ENCODE measurements around the gene LEF1. TPM values are rescaled to one million over a fixed set of nuclear protein-coding genes. Genes with fewer than 3 reads are reported as not detected.

The LEF1 gene
- polyA plus RNA-seq, 1 experiment = 2.7 TPM

DNA sequence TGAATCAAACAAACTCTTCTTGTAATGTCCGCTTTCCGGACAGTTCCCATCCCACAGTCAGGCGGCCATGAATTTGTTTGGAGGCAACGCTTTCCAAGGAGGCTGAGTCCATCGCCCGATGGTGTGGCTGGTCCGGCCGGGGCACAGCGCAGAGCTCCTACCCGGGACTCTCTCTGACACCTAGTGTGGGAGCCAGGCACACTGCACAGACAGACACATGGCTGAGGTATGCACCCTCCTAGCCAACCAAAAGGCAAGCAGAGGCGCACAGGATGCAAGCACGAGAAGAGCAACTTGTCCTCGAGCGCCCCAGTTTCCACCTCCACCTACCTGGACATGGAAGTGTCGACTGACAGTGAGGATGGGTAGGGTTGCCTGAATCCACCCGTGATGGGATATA is 87.5 kb downstream of the LEF1 start:
- Histone ChIP-seq H3K36me3 (ENCODE audit: control insufficient read depth, insufficient read depth, low read length) (no peaks in the 10 kb centered on the region), H3K4me3 (ENCODE audit: low read depth, low read length) (no peak overlapping the region), H3K27me3 (ENCODE audit: control insufficient read depth, insufficient read depth, low read length) (no peaks in the 10 kb centered on the region)
- ChIA-PET CTCF (no interaction called here), POLR2A (no interaction called here)
- no peak for DNase-seq (ENCODE audit: low read depth)
- TF ChIP-seq, protein P1, sequence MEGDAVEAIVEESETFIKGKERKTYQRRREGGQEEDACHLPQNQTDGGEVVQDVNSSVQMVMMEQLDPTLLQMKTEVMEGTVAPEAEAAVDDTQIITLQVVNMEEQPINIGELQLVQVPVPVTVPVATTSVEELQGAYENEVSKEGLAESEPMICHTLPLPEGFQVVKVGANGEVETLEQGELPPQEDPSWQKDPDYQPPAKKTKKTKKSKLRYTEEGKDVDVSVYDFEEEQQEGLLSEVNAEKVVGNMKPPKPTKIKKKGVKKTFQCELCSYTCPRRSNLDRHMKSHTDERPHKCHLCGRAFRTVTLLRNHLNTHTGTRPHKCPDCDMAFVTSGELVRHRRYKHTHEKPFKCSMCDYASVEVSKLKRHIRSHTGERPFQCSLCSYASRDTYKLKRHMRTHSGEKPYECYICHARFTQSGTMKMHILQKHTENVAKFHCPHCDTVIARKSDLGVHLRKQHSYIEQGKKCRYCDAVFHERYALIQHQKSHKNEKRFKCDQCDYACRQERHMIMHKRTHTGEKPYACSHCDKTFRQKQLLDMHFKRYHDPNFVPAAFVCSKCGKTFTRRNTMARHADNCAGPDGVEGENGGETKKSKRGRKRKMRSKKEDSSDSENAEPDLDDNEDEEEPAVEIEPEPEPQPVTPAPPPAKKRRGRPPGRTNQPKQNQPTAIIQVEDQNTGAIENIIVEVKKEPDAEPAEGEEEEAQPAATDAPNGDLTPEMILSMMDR (IDR thresholded peaks at IDR 0.05; ENCODE audit: insufficient read depth, low read depth, low read length) = no peak

DNA sequence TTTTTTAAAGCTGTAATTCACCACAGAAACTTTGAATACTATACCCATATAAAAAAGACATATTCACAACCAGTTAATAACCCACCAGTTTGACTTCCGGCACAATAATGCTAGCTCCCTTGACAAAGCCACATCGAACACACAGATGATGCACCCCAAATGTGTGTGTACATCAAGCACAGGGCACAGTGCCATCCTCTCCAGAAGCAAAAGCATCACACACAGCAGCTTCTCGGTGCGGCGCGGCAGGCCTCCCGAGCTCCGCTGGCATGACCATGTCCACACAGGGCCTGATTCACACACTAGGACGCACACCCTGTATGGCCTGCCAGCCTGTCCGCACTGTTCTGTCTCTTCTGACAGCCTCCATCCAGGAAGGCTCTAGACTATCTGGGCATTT is 88.0 kb downstream of the LEF1 start:
- Histone ChIP-seq H3K36me3 (ENCODE audit: control insufficient read depth, insufficient read depth, low read length) (no peaks in the 10 kb centered on the region), H3K27me3 (ENCODE audit: control insufficient read depth, insufficient read depth, low read length) (no peaks in the 10 kb centered on the region), H3K4me3 (ENCODE audit: low read depth, low read length) (no peak overlapping the region)
- ChIA-PET POLR2A (no interaction called here), CTCF (no interaction called here)
- TF ChIP-seq, protein P1 (IDR thresholded peaks at IDR 0.05; ENCODE audit: insufficient read depth, low read depth, low read length) = no peak
- no peak for DNase-seq (ENCODE audit: low read depth)

DNA sequence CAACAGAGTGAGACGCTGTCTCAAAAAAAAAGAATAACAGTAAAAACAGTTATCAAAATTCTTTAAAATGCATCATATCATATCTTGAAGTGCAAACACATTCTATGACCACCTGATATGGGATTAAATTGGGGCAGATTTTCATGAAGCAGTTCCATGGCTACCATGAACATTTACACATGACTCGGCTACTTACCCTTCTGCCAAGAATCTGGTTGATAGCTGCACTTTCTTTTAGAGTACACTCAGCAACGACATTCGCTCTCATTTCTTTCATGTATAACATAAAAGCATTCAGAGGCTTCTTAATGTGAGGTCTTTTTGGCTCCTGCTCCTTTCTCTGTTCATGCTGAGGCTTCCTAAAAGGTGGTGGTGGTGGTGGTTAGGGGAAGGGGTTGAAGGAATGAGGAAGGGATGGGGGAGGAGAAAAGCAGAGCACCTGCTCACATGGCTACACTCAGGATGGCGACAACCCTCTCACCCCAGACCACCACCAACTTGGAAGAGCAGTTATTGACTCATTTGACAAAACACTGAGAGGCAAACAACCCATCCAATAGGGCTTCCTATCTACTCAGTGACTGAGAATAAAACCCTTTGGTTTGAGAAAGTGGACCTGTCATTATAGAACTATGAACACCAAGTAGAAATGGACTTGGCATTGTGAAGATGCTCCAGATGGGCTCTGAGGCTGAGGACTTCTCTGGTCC is 90.6 kb downstream of the LEF1 start:
- Histone ChIP-seq H3K4me3 (ENCODE audit: low read depth, low read length) (no peak overlapping the region), H3K27me3 (ENCODE audit: control insufficient read depth, insufficient read depth, low read length) (no peaks in the 10 kb centered on the region), H3K36me3 (ENCODE audit: control insufficient read depth, insufficient read depth, low read length) (no peaks in the 10 kb centered on the region)
- TF ChIP-seq, protein P1 (IDR thresholded peaks at IDR 0.05; ENCODE audit: insufficient read depth, low read depth, low read length) = no peak
- CTCF ChIA-PET = interaction anchor here (1.1 to 1.3 kb wide), 2 partner anchors 15 to 17 kb away, joined by 3 to 4 read pairs; no protein-coding TSS in a partner anchor
- no peak for DNase-seq (ENCODE audit: low read depth)
- POLR2A ChIA-PET = no interaction called here

DNA sequence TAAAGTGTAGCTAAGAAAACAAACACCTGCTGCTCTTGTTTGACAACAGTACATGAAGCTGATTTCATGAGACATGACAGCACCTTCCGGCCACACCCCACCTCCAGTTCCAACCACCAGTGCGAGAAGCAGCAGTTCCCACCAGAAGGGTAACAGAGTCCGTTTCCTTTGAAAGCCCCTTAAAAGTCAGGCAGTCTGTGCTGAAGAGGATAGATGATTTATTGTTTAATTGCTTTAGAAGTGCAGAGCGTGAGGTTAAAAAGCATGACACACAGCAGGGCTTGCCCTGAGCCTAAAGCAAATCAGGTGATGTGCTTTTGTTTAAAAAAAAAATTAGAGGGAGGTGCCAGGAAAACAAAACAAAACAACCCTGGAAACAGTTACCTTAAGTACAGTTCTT is 96.4 kb downstream of the LEF1 start:
- CTCF ChIA-PET = interaction anchor here (0.7 kb wide), 2 partner anchors 129 to 292 kb away, joined by 4 to 5 read pairs; no protein-coding TSS in a partner anchor
- TF ChIP-seq, protein P1 (IDR thresholded peaks at IDR 0.05; ENCODE audit: insufficient read depth, low read depth, low read length) = no peak
- no peak for DNase-seq (ENCODE audit: low read depth)

DNA sequence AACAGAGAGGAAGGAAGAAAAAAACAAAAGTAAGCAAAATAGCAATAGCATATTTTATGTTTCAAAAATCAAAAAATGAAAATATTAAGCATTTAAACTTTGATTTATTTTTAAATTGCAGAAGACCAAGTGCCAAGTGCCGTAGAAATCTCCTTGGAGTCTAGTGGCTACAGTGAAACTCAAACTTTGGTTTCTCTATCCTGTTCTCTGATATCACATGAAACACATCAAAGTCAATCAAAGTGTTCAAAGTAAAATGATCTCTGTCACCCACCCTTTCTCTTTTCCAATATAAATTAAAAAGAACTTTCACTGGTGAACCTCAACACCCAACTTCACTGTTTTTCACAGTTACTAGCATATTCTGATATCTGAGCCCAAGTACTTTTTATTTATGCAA is 98.0 kb downstream of the LEF1 start:
- TF ChIP-seq, protein P1 (IDR thresholded peaks at IDR 0.05; ENCODE audit: insufficient read depth, low read depth, low read length) = no peak
- Histone ChIP-seq H3K36me3 (ENCODE audit: control insufficient read depth, insufficient read depth, low read length) (no peaks in the 10 kb centered on the region), H3K27me3 (ENCODE audit: control insufficient read depth, insufficient read depth, low read length) (no peaks in the 10 kb centered on the region), H3K4me3 (ENCODE audit: low read depth, low read length) (no peak overlapping the region)
- DNase-seq (ENCODE audit: low read depth) = no peak
- ChIA-PET POLR2A (no interaction called here), CTCF (interaction anchor here (0.7 kb wide), 1 partner anchor 99 kb away, joined by 4 read pairs; no protein-coding TSS in a partner anchor)

More for the DNA sequence above, 96.4 kb downstream of the LEF1 start:
- no peaks in the 10 kb centered on the region for H3K27me3 ChIP-seq (ENCODE audit: control insufficient read depth, insufficient read depth, low read length)
- no peak overlapping the region for H3K4me3 ChIP-seq (ENCODE audit: low read depth, low read length)
- H3K36me3 ChIP-seq (ENCODE audit: control insufficient read depth, insufficient read depth, low read length) = no peaks in the 10 kb centered on the region
- POLR2A ChIA-PET = no interaction called here

All from BJ (cell line).